Vagina (tissue), 2 donors: ENCODE measurements around the gene PRPF38B. TPM values are rescaled to one million over a fixed set of nuclear protein-coding genes. Genes with fewer than 3 reads are reported as not detected.

Experiments used
- DNase-seq, 2 donors: peaks; one replicate each; pipeline ENCODE4 v3.0.0-alpha.2; 2017; ENCODE audit errors: extremely low spot score in 2 of 2
- H3K27ac ChIP-seq: fragments of 200-600 bp; sonication (generic); one replicate; pipeline ENCODE4 v1.5.1; 2019
- H3K27me3 ChIP-seq: fragments of 200-600 bp; sonication (generic); one replicate; pipeline ENCODE4 v1.5.1; 2019
- H3K36me3 ChIP-seq, 2 donors: fragments of 200-600 bp; sonication (generic); one replicate each; pipeline ENCODE4 v1.5.1; 2017 to 2019
- H3K4me1 ChIP-seq: fragments of 200-600 bp; sonication (generic); one replicate; pipeline ENCODE4 v1.5.1; 2019
- H3K4me3 ChIP-seq, 2 donors: fragments of 200-600 bp; sonication (generic); 1 replicate in 1 of 2; 2 replicates in 1 of 2; pipeline ENCODE4 v1.5.1; 2016 to 2019
- H3K9me3 ChIP-seq: fragments of 200-600 bp; sonication (generic); one replicate; pipeline ENCODE4 v1.5.1; 2019
- POLR2A ChIP-seq, 2 donors: fragments of 450-650 bp; IDR thresholded peaks; one replicate each; pipeline ENCODE4 v1.6.1; 2017; ENCODE audit warnings: antibody characterized with exemption in 2 of 2, mild to moderate bottlenecking in 2 of 2, moderate library complexity in 2 of 2
- POLR2AphosphoS5 ChIP-seq, 2 donors: sonication (generic); formaldehyde crosslinking; IDR thresholded peaks; one replicate each; pipeline ENCODE4 v1.9.0; 2017; ENCODE audit warnings: antibody characterized with exemption in 2 of 2, mild to moderate bottlenecking in 2 of 2, low read depth in 1 of 2; ENCODE audit not compliant: insufficient read depth in 1 of 2
- intact Hi-C: fragments of 100-400 bp; cut with DNase I; formaldehyde crosslinking; loops from one replicate; pipeline ENCODE4 v1.15.1; 2023
- total RNA-seq: library from RNA; depleted of rRNA; stranded (reverse); fragments of >200 nt; gene quantifications from one replicate; pipeline ENCODE4 v1.2.3, GENCODE V29; 2016
- TF ChIP-seq, protein P1 (sequence below), 3 experiments: fragments of 450-650 bp in 2 of 3; fragments of 200-600 bp in 1 of 3; sonication (generic) in 1 of 3; IDR thresholded peaks; one replicate each; pipeline ENCODE4 v1.5.1; 2017 to 2019; ENCODE audit warnings: antibody characterized with exemption in 3 of 3, mild to moderate bottlenecking in 2 of 3, moderate library complexity in 2 of 3

PRPF38B gene
- total RNA-seq, 1 donor from 2014 or later, result 27.0 TPM

- intact Hi-C loops, result no loop called here
- DNase-seq, result no peak
These were observed 27.7 kb downstream of the PRPF38B start for GRCh38 chr1:108719656-108720435.

GRCh38 chr1:108722292-108722691 is 30.2 kb downstream of the PRPF38B start:
- H3K27me3 ChIP-seq, result no peaks in the 10 kb centered on the region
- H3K9me3 ChIP-seq, result no peaks in the 10 kb centered on the region
- H3K36me3 ChIP-seq, result no peaks in the 10 kb centered on the region
- no peaks in the 10 kb centered on the region for H3K4me1 ChIP-seq
- no peak for DNase-seq
- no peak overlapping the region for H3K27ac ChIP-seq
- intact Hi-C loops, result no loop called here
- H3K4me3 ChIP-seq, result no peak overlapping the region
- TF ChIP-seq, protein P1, sequence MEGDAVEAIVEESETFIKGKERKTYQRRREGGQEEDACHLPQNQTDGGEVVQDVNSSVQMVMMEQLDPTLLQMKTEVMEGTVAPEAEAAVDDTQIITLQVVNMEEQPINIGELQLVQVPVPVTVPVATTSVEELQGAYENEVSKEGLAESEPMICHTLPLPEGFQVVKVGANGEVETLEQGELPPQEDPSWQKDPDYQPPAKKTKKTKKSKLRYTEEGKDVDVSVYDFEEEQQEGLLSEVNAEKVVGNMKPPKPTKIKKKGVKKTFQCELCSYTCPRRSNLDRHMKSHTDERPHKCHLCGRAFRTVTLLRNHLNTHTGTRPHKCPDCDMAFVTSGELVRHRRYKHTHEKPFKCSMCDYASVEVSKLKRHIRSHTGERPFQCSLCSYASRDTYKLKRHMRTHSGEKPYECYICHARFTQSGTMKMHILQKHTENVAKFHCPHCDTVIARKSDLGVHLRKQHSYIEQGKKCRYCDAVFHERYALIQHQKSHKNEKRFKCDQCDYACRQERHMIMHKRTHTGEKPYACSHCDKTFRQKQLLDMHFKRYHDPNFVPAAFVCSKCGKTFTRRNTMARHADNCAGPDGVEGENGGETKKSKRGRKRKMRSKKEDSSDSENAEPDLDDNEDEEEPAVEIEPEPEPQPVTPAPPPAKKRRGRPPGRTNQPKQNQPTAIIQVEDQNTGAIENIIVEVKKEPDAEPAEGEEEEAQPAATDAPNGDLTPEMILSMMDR (IDR thresholded peaks at IDR 0.05), result no peak
- no peak for TF ChIP-seq POLR2AphosphoS5 (IDR thresholded peaks at IDR 0.05; ENCODE audit: insufficient read depth in 1 of 2, low read depth in 1 of 2)
- TF ChIP-seq POLR2A (IDR thresholded peaks at IDR 0.05), result no peak

More at GRCh38 chr1:108719656-108720435, 27.7 kb downstream of the PRPF38B start:
- Histone ChIP-seq H3K27ac (no peak overlapping the region), H3K36me3 (no peaks in the 10 kb centered on the region), H3K4me1 (no peaks in the 10 kb centered on the region), H3K9me3 (no peaks in the 10 kb centered on the region), H3K4me3 (no peak overlapping the region), H3K27me3 (no peaks in the 10 kb centered on the region)
- TF ChIP-seq, protein P1 (IDR thresholded peaks at IDR 0.05), result no peak
- TF ChIP-seq POLR2A (IDR thresholded peaks at IDR 0.05), result no peak
- TF ChIP-seq POLR2AphosphoS5 (IDR thresholded peaks at IDR 0.05; ENCODE audit: insufficient read depth in 1 of 2, low read depth in 1 of 2), result no peak

DNA sequence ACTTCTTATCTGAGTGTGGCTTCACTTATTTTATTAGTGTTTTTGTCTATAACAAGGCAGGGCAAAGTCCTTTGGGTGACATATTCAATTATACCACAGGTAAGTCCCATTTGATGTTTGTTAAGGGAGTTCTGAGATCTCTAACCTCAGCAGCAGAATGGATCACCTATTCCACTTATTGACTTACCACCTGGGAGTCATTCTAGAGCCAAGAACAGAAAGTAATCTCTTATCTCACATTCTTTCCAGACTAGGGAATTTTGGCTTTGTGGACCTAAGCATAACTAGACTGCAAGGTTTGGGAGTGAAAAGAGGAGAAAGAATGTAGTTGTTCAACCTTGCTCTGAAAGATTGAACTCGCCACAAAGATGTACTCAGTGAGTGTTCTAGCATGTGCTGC is 33.8 kb downstream of the PRPF38B start:
- no peak for DNase-seq
- no peaks in the 10 kb centered on the region for H3K36me3 ChIP-seq
- no peaks in the 10 kb centered on the region for H3K27me3 ChIP-seq
- no peak overlapping the region for H3K4me3 ChIP-seq
- no peaks in the 10 kb centered on the region for H3K9me3 ChIP-seq
- no peaks in the 10 kb centered on the region for H3K4me1 ChIP-seq
- intact Hi-C loops, result no loop called here
- TF ChIP-seq, protein P1 (IDR thresholded peaks at IDR 0.05), result no peak
- TF ChIP-seq POLR2AphosphoS5 (IDR thresholded peaks at IDR 0.05; ENCODE audit: insufficient read depth in 1 of 2, low read depth in 1 of 2), result no peak
- TF ChIP-seq POLR2A (IDR thresholded peaks at IDR 0.05), result no peak
- no peak overlapping the region for H3K27ac ChIP-seq

GRCh38 chr1:108728327-108728923 is 36.3 kb downstream of the PRPF38B start:
- H3K36me3 ChIP-seq, result no peaks in the 10 kb centered on the region
- no peaks in the 10 kb centered on the region for H3K4me1 ChIP-seq
- intact Hi-C loops, result no loop called here
- H3K9me3 ChIP-seq, result no peaks in the 10 kb centered on the region
- no peaks in the 10 kb centered on the region for H3K27me3 ChIP-seq
- no peak overlapping the region for H3K27ac ChIP-seq
- no peak for DNase-seq
- no peak overlapping the region for H3K4me3 ChIP-seq
- TF ChIP-seq POLR2A (IDR thresholded peaks at IDR 0.05) (no peak), POLR2AphosphoS5 (IDR thresholded peaks at IDR 0.05; ENCODE audit: insufficient read depth in 1 of 2, low read depth in 1 of 2) (no peak)
- TF ChIP-seq, protein P1 (IDR thresholded peaks at IDR 0.05), result no peak

- Histone ChIP-seq H3K36me3 (no peaks in the 10 kb centered on the region), H3K9me3 (no peaks in the 10 kb centered on the region), H3K4me3 (no peak overlapping the region), H3K27ac (no peak overlapping the region), H3K27me3 (no peaks in the 10 kb centered on the region), H3K4me1 (no peaks in the 10 kb centered on the region)
- TF ChIP-seq POLR2AphosphoS5 (IDR thresholded peaks at IDR 0.05; ENCODE audit: insufficient read depth in 1 of 2, low read depth in 1 of 2) (no peak), POLR2A (IDR thresholded peaks at IDR 0.05) (no peak)
- TF ChIP-seq, protein P1 (IDR thresholded peaks at IDR 0.05), result no peak
- no peak for DNase-seq
- intact Hi-C loops, result no loop called here
These were observed 37.4 kb downstream of the PRPF38B start for GRCh38 chr1:108729481-108729880.
